ENCODE data around the gene ZFYVE9. TPM values are rescaled to one million over a fixed set of nuclear protein-coding genes. Genes with fewer than 3 reads are reported as not detected.

ZFYVE9 gene
- total and polyA plus RNA-seq, 2 experiments from 2014 or later: 7.1 to 30.3 TPM

DNA sequence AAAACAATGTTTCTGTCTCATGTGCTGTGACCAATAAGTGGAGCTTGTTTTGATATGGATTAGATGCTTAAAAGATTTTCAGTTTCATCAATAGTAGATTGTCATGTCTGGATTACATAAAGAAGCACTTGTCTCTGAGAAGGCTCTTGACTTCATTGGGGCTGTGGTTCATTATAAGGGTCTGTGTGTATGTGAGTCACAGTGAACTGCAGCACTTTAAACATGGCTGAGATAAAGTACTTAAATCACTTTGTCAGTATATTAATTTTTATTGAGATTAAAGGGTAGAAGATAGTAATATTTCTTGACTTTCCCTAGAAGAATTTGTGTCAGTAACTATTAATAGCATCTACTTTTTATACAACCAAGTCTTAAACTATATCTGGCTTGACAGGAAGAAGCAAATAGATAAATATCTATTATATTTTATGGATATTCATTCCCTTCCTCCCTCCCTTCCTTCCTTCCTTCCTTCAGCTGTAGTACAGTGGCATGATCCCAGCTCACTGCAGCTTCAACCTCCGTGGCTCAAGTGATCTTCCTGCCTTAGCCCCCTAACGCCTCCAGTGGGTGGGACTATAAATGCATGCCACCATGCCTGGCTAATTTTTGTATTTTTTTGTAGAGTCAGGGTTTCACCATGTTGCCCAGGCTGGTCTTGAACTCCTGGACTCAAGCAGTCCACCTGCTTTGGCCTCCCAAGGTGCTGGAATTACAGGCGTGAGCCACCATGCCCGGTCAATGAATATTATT is 48.8 kb downstream of the ZFYVE9 start:
- DNase-seq (ENCODE audit: low read depth in 1 of 2, low spot score in 1 of 2): no peak
- Histone ChIP-seq H3K4me1 (ENCODE audit: low read depth) (peaks cover 6% of the 10 kb centered on the region), H3K4me3 (no peak overlapping the region), H3K27ac (no peak overlapping the region), H3K27me3 (no peaks in the 10 kb centered on the region), H3K36me3 (no peaks in the 10 kb centered on the region), H3K9me3 (ENCODE audit: low read depth) (no peaks in the 10 kb centered on the region)
- TF ChIP-seq, protein P1, sequence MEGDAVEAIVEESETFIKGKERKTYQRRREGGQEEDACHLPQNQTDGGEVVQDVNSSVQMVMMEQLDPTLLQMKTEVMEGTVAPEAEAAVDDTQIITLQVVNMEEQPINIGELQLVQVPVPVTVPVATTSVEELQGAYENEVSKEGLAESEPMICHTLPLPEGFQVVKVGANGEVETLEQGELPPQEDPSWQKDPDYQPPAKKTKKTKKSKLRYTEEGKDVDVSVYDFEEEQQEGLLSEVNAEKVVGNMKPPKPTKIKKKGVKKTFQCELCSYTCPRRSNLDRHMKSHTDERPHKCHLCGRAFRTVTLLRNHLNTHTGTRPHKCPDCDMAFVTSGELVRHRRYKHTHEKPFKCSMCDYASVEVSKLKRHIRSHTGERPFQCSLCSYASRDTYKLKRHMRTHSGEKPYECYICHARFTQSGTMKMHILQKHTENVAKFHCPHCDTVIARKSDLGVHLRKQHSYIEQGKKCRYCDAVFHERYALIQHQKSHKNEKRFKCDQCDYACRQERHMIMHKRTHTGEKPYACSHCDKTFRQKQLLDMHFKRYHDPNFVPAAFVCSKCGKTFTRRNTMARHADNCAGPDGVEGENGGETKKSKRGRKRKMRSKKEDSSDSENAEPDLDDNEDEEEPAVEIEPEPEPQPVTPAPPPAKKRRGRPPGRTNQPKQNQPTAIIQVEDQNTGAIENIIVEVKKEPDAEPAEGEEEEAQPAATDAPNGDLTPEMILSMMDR (IDR thresholded peaks at IDR 0.05; ENCODE audit: low read depth, low read length): no peak

GRCh38 chr1:52191395-52191965 is 49.6 kb downstream of the ZFYVE9 start:
- Histone ChIP-seq H3K27ac (no peak overlapping the region), H3K4me3 (no peak overlapping the region)
- DNase-seq (ENCODE audit: low read depth in 1 of 2, low spot score in 1 of 2): peak in 1 of 2 donors; percentile 5

DNA sequence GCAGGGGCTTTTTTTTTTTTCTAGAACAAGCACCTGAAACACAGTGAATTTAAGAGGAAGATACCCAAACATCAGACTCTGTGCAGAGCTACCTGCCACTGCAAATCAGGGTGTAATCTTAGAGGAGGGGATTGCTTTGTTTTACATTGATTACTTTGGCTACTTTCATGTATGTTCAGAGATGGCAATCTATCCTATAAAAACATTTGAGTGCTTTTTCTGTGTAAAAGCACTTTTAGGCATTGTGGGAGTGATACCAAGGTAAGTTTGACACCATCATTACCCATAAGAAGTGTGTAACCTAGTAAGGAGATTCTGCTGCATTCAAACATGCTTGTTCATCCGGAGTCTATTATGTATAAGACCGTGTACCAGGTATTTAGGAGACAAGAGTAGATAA is 50.1 kb downstream of the ZFYVE9 start:
- TF ChIP-seq, protein P1 (IDR thresholded peaks at IDR 0.05; ENCODE audit: low read depth, low read length): no peak
- DNase-seq (ENCODE audit: low read depth in 1 of 2, low spot score in 1 of 2): no peak

More at GRCh38 chr1:52191395-52191965, 49.6 kb downstream of the ZFYVE9 start:
- TF ChIP-seq, protein P1 (IDR thresholded peaks at IDR 0.05; ENCODE audit: low read depth, low read length): no peak
- no peaks in the 10 kb centered on the region for H3K27me3 ChIP-seq
- no peaks in the 10 kb centered on the region for H3K9me3 ChIP-seq (ENCODE audit: low read depth)
- H3K36me3 ChIP-seq: no peaks in the 10 kb centered on the region
- H3K4me1 ChIP-seq (ENCODE audit: low read depth): peaks cover 6% of the 10 kb centered on the region

DNA sequence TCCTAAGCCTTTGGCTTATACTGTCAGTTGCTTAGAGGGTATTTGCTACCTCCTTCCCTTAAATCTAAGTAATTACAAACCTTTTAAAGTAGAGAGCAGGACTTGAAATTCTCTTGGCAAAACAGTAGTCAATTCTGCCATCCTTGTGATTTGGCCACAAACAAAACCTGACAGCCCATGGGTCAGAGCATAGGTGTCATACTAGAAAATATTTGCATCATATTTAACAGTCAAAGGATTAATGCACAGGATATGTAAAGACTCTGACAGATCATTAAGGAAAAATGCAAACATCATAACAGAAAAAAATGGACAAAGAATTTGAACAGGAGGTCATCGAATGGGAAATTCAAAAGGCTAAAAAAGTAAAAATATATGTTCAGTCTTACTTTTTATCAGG is 50.5 kb downstream of the ZFYVE9 start:
- Histone ChIP-seq H3K9me3 (ENCODE audit: low read depth) (no peaks in the 10 kb centered on the region), H3K27me3 (no peaks in the 10 kb centered on the region), H3K4me1 (ENCODE audit: low read depth) (peaks cover 6% of the 10 kb centered on the region), H3K36me3 (no peaks in the 10 kb centered on the region), H3K4me3 (no peak overlapping the region), H3K27ac (no peak overlapping the region)
- TF ChIP-seq, protein P1 (IDR thresholded peaks at IDR 0.05; ENCODE audit: low read depth, low read length): no peak
- DNase-seq (ENCODE audit: low read depth in 1 of 2, low spot score in 1 of 2): no peak

More for the DNA sequence above, 50.1 kb downstream of the ZFYVE9 start:
- H3K4me3 ChIP-seq: no peak overlapping the region
- no peaks in the 10 kb centered on the region for H3K36me3 ChIP-seq
- H3K4me1 ChIP-seq (ENCODE audit: low read depth): peaks cover 6% of the 10 kb centered on the region
- no peaks in the 10 kb centered on the region for H3K9me3 ChIP-seq (ENCODE audit: low read depth)
- no peaks in the 10 kb centered on the region for H3K27me3 ChIP-seq
- no peak overlapping the region for H3K27ac ChIP-seq

DNA sequence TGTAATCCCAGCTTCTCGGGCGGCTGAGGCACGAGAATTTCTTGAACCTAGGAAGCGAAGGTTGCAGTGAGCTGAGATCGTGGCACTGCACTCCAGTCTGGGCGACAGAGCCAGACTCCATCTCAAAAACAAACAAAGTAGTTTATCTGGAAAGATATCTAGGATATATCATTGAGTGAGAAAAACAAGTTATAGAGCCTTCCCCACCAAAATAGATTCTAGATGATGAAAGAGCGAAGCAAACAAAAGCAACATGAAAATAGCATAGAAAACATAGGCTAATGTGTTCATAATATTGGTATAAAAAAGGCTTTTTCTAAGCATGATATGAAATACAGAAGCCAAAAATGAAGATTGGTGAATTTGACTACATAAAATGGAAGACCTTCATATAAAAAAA is 52.1 kb downstream of the ZFYVE9 start:
- H3K4me1 ChIP-seq (ENCODE audit: low read depth): peaks cover 6% of the 10 kb centered on the region
- no peaks in the 10 kb centered on the region for H3K9me3 ChIP-seq (ENCODE audit: low read depth)
- H3K27me3 ChIP-seq: no peaks in the 10 kb centered on the region
- TF ChIP-seq, protein P1 (IDR thresholded peaks at IDR 0.05; ENCODE audit: low read depth, low read length): no peak
- DNase-seq (ENCODE audit: low read depth in 1 of 2, low spot score in 1 of 2): no peak
- H3K27ac ChIP-seq: no peak overlapping the region
- H3K36me3 ChIP-seq: no peaks in the 10 kb centered on the region
- H3K4me3 ChIP-seq: no peak overlapping the region

Data from cardiac muscle cell (in vitro differentiated cells and primary cell).